Adrenal gland (tissue), 5 donors: ENCODE results near the gene SPOCK2.

Experiments
- CTCF ChIP-seq, 6 experiments: fragments of 450-650 bp in 4 of 6; fragments of 200-600 bp in 2 of 6; sonication (generic) in 1 of 6; IDR thresholded peaks; 1 replicate in 5 of 6; 2 replicates in 1 of 6; pipeline versions ENCODE4 v1.5.1 to v1.8.0; 2016 to 2021; ENCODE audit warnings: antibody characterized with exemption in 6 of 6, mild to moderate bottlenecking in 2 of 6, moderate library complexity in 1 of 6
- POLR2A ChIP-seq, 2 donors: fragments of 450-650 bp; IDR thresholded peaks; one replicate each; pipeline ENCODE4 v1.6.1; 2017; ENCODE audit warnings: antibody characterized with exemption in 2 of 2, mild to moderate bottlenecking in 2 of 2, moderate library complexity in 1 of 2
- donor health status: DM: no; HTN: no; CAD: no.

GRCh38 chr10:72089618-72090017 is 1.3 kb upstream of the SPOCK2 start:
- TF ChIP-seq CTCF (IDR thresholded peaks at IDR 0.05) (no peak), POLR2A (IDR thresholded peaks at IDR 0.05) (no peak)
